Right cardiac atrium (tissue), 5 donors: ENCODE measurements around the gene ZRANB1. TPM values are rescaled to one million over a fixed set of nuclear protein-coding genes. Genes with fewer than 3 reads are reported as not detected.

ENCODE experiments used
- ATAC-seq, 2 donors: fragments of 200-7000 bp; cut with Tn5 transposase; one replicate each; pipeline versions ENCODE4 v1.8.0 to v1.9.1; 2020; ENCODE audit warnings: moderate library complexity in 2 of 2, mild to moderate bottlenecking in 1 of 2
- DNase-seq, 3 donors: peaks; one replicate each; pipeline ENCODE4 v3.0.0-alpha.2; 2020
- H3K27ac ChIP-seq: one replicate; pipeline ENCODE4 v1.5.1; 2013; ENCODE audit warnings: mild to moderate bottlenecking, low read length, control low read depth, moderate library complexity
- H3K27me3 ChIP-seq: one replicate; pipeline ENCODE4 v1.6.1; 2013; ENCODE audit not compliant: control insufficient read depth, insufficient read depth
- H3K4me1 ChIP-seq: one replicate; pipeline ENCODE4 v1.6.1; 2013; ENCODE audit warnings: low read length; ENCODE audit not compliant: control insufficient read depth, insufficient read depth
- H3K4me3 ChIP-seq: one replicate; pipeline ENCODE4 v1.5.1; 2013; ENCODE audit warnings: low read length, control low read depth
- H3K9me3 ChIP-seq: one replicate; pipeline ENCODE4 v1.6.1; 2013; ENCODE audit warnings: low read length; ENCODE audit not compliant: control insufficient read depth
- WGBS: extraction: QIAGEN DNeasy Blood & Tissue Kit; methylation state at CpG from one replicate; pipeline ENCODE4 v1.1.7; 2013; 5-methylcytosine and 5-hydroxymethylcytosine counted together
- intact Hi-C, 4 donors: fragments of 100-400 bp; cut with DNase I; formaldehyde crosslinking; loops; one replicate each; pipeline versions ENCODE4 v1.11.0 to v1.14.0; 2022 to 2023
- polyA plus RNA-seq: library from polyadenylated mRNA; stranded (reverse); fragments of 200-250 nt; gene quantifications from one replicate; pipeline ENCODE4 v1.2.3, GENCODE V29; 2013
- total RNA-seq, 4 donors: library from RNA; stranded (reverse); fragmentation: NEBNext Ultra II Directional; extraction: Animal tissue kit (Norgen Biotek cat#: 25700); gene quantifications; one replicate each; pipeline ENCODE4 v1.2.1, GENCODE V29; 2021
- donor health status: healthy with polysubstance abuse.
- donor health status: DM: no; HTN: yes; CAD: no.
- donor health status: DM: no; HTN: no; CAD: no.
- donor health status: DM: no; HTN: yes; CAD: no; lungs with severe emphysema.
- donor health status: DM: yes; HTN: yes; CAD: no.

The ZRANB1 gene
- total and polyA plus RNA-seq, 5 donors = 14.4 to 32.2 (median 27.7) TPM

DNA sequence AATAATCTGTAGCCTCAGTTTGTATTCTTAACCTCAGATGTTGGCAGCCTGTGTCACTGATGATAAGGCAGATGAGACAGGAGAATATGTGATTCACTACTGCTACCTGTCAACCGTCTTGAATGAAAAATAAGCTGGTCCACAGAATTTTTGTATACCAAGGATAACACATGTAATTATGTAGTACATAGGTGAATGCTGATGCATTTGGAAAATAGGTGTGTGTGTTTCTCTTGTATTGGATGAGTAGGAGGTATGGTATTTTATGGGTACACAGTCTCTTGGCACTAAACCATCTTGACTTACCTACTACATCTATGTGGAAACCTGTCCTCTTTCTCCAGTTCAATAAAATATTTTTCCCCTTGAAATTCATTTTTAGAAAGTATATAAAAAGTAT, 20.7 kb upstream of the ZRANB1 start:
- Histone ChIP-seq H3K27me3 (no peaks in the 10 kb centered on the region), H3K4me3 (no peak overlapping the region), H3K9me3 (no peaks in the 10 kb centered on the region), H3K27ac (no peak overlapping the region), H3K4me1 (peaks cover 2% of the 10 kb centered on the region)
- intact Hi-C loops = loop anchor here in 1 of 4 donors (5.0 kb wide), 1 partner anchor 41 kb away; no protein-coding TSS in a partner anchor
- ATAC-seq = no peak
- no peak for DNase-seq
- WGBS = 77% methylated on average over 1 of the region's 1 CpG

DNA sequence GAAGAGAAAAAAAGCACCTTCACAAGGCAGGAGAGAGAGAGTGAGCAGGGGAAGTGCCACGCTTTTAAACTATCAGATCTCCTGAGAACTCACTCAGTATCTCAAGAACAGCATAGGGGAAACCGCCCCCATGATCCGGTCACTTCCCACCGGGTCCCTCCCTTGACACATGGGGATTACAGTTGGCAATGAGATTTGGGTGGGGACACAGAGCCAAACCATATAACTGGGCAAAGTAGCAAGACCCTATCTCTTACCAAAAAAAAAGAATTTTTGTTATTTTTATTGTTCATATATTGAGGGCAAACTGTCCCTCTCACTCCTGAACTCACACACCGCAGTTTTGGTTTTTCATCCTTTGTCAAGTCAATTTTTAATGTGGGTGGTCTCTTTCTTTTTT, 18.2 kb upstream of the ZRANB1 start:
- intact Hi-C loops = loop anchor here in 1 of 4 donors (5.0 kb wide), 1 partner anchor 39 kb away; no protein-coding TSS in a partner anchor
- 84% methylated on average over 5 of the region's 5 CpGs for WGBS
- Histone ChIP-seq H3K27ac (no peak overlapping the region), H3K4me1 (peaks cover 5% of the 10 kb centered on the region), H3K27me3 (no peaks in the 10 kb centered on the region), H3K9me3 (no peaks in the 10 kb centered on the region), H3K4me3 (no peak overlapping the region)
- DNase-seq (no peak), ATAC-seq (no peak)

DNA sequence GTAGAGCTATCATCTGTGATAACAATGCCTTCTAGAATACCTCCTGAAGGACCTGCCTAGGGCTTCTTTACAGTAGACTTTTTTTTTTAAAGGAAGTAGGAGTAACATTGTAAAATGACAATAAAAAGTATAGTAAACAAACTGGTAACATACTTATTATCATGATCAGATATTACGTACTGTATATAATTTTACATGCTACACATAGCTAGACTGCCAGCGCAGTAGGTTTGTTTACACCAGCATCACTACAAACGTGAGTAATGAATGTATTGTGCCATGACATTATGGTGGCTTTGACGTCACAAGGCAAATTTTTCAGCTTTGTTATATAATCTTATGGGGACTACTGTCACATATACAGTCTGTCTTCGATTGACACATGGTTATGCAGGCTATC, 15.4 kb upstream of the ZRANB1 start:
- Histone ChIP-seq H3K4me3 (no peak overlapping the region), H3K4me1 (peaks cover 5% of the 10 kb centered on the region), H3K9me3 (no peaks in the 10 kb centered on the region), H3K27me3 (no peaks in the 10 kb centered on the region), H3K27ac (no peak overlapping the region)
- DNase-seq = no peak
- 89% methylated on average over 5 of the region's 5 CpGs for WGBS
- intact Hi-C loops = no loop called here
- ATAC-seq = no peak

DNA sequence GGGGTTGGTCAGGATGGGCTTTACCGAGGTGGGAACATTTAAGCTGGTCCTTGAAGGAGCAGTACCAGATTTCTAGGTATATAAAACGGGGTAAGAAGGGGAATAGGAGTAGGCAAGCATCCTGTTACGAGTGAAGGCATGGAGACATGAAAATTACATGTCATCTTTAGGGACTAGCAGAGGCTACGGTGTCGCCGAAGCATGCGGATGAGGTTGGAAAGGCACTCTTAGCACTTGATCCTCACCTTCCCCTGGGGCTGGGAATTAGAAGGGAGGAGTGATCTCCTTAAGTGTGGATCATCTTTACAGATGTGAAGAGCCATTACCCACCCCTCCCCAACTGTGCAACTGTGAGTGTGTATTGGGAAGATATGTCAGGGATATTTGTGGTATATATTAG, 13.8 kb upstream of the ZRANB1 start:
- DNase-seq = no peak
- H3K27ac ChIP-seq = peak overlapping the region; percentile 56
- H3K27me3 ChIP-seq = no peaks in the 10 kb centered on the region
- WGBS = 83% methylated on average over 7 of the region's 7 CpGs
- H3K9me3 ChIP-seq = no peaks in the 10 kb centered on the region
- intact Hi-C loops = no loop called here
- no peak overlapping the region for H3K4me3 ChIP-seq
- H3K4me1 ChIP-seq = peaks cover 5% of the 10 kb centered on the region
- no peak for ATAC-seq

DNA sequence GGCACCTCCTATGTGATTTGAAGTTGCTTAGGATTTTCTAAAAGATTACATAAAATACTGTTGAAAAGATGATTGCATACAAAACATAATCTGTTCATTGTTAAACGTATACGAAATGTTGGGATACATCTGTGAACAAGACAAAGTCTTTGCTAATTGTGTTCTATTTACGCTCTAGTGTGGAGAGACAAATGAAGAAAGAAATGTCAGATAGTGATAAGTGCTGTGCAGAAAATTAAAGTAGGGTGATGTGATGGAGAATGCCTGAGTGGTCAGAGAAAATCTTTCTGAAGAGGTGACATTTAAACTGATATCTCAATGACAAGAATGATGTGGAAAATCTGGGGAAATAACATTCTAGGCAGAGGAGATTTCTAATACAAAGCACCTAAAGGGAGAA, 13.4 kb upstream of the ZRANB1 start:
- peaks cover 5% of the 10 kb centered on the region for H3K4me1 ChIP-seq
- H3K9me3 ChIP-seq = no peaks in the 10 kb centered on the region
- H3K27ac ChIP-seq = no peak overlapping the region
- H3K4me3 ChIP-seq = no peak overlapping the region
- ATAC-seq (no peak), DNase-seq (no peak)
- intact Hi-C loops = no loop called here
- no peaks in the 10 kb centered on the region for H3K27me3 ChIP-seq
- 68% methylated on average over 3 of the region's 3 CpGs for WGBS

DNA sequence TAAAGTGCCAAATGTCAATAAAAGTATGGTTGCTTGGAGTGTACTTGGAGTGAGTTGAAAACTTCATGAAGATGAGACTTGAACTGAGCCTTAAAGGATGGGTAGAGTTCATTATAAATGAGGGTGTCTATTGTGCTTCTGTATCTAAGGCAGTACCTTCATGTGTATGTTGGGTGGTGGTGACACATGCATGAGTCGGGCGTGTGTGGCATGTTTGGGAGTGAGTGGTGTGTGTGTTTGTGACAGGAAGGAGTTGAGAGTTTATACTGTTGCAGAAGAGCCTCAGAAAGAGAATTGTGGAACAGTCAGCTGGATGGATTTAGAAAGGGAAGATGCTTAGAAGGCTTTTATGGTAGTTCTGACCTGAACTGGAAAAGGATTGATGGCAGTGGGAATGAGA, 6.0 kb upstream of the ZRANB1 start:
- no peak overlapping the region for H3K27ac ChIP-seq

DNA sequence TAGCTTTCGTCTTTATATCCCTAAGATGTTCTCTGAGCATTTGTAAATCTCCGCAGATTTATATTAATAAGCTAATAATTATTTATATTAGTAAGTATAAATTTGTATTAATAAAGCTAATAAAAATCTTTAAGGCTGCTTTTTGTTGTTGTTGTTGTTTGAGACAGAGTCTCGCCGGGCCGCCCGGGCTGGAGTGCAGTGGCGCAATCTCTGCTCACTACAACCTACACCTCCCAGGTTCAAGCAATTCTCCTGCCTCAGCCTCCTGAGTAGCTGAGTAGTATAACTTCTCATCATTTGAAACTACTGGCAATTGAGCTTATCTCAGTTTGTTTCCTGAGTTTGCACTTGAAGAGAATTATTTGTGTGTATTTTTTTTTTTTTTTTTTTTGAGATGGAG, 5.1 kb upstream of the ZRANB1 start:
- no peak overlapping the region for H3K27ac ChIP-seq
- H3K4me1 ChIP-seq = peaks cover 2% of the 10 kb centered on the region

More for the DNA sequence above, 6.0 kb upstream of the ZRANB1 start:
- peaks cover 2% of the 10 kb centered on the region for H3K4me1 ChIP-seq
- H3K9me3 ChIP-seq = no peaks in the 10 kb centered on the region
- intact Hi-C loops = no loop called here
- ATAC-seq = no peak
- no peak for DNase-seq
- no peak overlapping the region for H3K4me3 ChIP-seq
- WGBS = 87% methylated on average over 2 of the region's 2 CpGs
- H3K27me3 ChIP-seq = no peaks in the 10 kb centered on the region

DNA sequence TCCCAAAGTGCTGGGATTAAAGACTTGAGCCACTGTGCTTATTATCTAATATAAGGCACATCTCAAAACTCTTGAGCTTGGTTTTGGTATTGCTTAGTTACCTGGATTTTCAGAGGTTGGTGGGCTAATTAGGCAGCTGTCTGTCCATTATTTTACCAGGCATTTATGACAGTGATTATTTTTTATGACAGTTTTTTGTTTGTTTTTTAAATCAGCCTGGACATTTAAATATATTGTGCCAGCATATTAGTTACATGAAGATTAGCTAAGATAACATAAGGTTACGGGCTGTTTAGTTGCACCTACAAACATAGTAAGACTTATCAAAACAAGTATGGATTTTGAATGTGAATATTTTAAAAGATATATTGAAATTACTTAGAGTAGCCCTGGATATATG, 2.6 kb upstream of the ZRANB1 start:
- H3K27ac ChIP-seq = no peak overlapping the region
- H3K27me3 ChIP-seq = no peaks in the 10 kb centered on the region
- WGBS = 90% methylated on average over 1 of the region's 1 CpG
- ATAC-seq (no peak), DNase-seq (no peak)
- intact Hi-C loops = no loop called here
- H3K9me3 ChIP-seq = no peaks in the 10 kb centered on the region
- no peak overlapping the region for H3K4me3 ChIP-seq
- H3K4me1 ChIP-seq = peaks cover 9% of the 10 kb centered on the region

More for the DNA sequence above, 5.1 kb upstream of the ZRANB1 start:
- no peak for DNase-seq
- 91% methylated on average over 7 of the region's 7 CpGs for WGBS
- Histone ChIP-seq H3K27me3 (no peaks in the 10 kb centered on the region), H3K4me3 (no peak overlapping the region), H3K9me3 (no peaks in the 10 kb centered on the region)
- ATAC-seq = no peak
- intact Hi-C loops = no loop called here

DNA sequence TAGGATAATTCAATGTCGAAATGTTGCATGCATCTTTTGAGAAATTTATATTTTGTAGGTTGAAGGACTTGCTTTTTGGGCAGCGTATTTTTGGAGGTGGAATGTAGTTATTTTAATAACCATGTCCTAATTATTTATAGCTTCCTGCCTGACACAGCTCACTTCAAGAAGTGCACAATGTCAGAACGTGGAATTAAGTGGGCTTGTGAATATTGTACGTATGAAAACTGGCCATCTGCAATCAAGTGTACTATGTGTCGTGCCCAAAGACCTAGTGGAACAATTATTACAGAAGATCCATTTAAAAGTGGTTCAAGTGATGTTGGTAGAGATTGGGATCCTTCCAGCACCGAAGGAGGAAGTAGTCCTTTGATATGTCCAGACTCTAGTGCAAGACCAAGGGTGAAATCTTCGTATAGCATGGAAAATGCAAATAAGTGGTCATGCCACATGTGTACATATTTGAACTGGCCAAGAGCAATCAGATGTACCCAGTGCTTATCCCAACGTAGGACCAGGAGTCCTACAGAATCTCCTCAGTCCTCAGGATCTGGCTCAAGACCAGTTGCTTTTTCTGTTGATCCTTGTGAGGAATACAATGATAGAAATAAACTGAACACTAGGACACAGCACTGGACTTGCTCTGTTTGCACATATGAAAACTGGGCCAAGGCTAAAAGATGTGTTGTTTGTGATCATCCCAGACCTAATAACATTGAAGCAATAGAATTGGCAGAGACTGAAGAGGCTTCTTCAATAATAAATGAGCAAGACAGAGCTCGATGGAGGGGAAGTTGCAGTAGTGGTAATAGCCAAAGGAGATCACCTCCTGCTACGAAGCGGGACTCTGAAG, 620 bp downstream of the ZRANB1 start:
- Histone ChIP-seq H3K4me3 (no peak overlapping the region), H3K27me3 (no peaks in the 10 kb centered on the region), H3K27ac (peak overlapping the region; percentile 82), H3K9me3 (no peaks in the 10 kb centered on the region), H3K4me1 (peaks cover 12% of the 10 kb centered on the region)
- 53% methylated on average over 11 of the region's 11 CpGs for WGBS
- no peak for DNase-seq
- ATAC-seq = peak; percentile 19 to 42
- intact Hi-C loops = no loop called here

DNA sequence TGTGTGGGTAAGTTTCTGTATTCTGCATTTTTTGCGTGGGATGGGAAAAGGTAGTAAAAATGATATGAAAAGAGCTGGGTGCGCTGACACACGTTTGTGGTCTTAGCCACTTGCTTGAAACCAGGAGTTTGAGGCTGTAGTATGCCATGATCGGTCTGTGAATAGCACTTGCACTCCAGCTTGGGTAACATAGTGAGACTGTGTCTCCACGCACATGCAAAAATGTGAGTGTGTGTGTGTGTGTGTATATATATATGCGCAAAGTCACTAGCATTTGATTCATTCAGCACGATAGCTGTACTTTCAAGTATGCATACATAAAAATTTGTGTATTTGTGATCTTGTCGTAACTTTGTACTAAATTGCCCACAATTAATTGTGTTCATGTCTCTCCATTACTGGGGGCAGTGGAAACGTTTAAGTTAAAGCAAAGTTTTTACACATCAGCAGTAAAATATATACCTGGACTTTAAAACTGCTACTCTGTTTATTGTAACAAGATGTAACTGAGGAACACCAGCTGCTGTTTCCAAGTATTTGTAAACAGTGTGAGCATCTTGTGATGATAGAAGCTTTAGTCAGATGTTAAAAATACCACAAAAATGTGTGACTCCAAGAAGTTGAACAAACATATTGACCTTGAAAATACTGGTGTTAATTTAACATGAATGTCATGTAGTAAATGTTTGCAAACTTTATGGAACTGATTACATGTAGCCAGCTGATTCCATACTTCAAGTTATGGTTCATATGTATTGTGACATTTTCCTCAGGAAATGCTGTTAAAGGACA, 1.6 kb downstream of the ZRANB1 start:
- WGBS = 78% methylated on average over 9 of the region's 9 CpGs
- H3K4me3 ChIP-seq = peak overlapping the region; percentile 23
- intact Hi-C loops = no loop called here

DNA sequence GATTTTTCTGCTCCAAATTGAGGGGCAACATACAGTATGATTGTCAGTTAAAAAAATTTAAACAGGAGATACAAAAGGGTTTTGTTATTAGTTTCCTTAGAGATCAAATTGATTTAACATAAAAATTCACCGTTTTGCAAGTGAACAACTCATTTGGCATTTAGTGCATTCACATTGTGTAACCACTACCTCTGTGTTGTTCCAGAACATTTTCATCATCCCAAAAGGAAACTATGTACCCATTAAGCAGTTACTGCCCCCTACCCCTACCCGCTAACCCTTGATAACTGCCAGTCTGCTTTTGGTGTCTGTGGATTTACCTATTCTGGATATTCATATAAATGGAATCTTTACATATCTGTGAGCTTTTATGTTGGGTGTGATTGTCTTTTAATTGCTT, 3.1 kb downstream of the ZRANB1 start:
- Histone ChIP-seq H3K27ac (peak overlapping the region; percentile 30), H3K4me1 (peaks cover 15% of the 10 kb centered on the region), H3K27me3 (no peaks in the 10 kb centered on the region), H3K9me3 (no peaks in the 10 kb centered on the region), H3K4me3 (no peak overlapping the region)
- 74% methylated on average over 2 of the region's 2 CpGs for WGBS
- ATAC-seq (no peak), DNase-seq (no peak)
- intact Hi-C loops = no loop called here

More for the DNA sequence above, 1.6 kb downstream of the ZRANB1 start:
- Histone ChIP-seq H3K9me3 (no peaks in the 10 kb centered on the region), H3K27me3 (no peaks in the 10 kb centered on the region), H3K4me1 (peaks cover 15% of the 10 kb centered on the region), H3K27ac (peak overlapping the region; percentile 82)
- ATAC-seq (peak in 1 of 2 donors; percentile 17), DNase-seq (no peak)
